ENCODE measurements around the gene CDH23.

Gene CDH23

DNA sequence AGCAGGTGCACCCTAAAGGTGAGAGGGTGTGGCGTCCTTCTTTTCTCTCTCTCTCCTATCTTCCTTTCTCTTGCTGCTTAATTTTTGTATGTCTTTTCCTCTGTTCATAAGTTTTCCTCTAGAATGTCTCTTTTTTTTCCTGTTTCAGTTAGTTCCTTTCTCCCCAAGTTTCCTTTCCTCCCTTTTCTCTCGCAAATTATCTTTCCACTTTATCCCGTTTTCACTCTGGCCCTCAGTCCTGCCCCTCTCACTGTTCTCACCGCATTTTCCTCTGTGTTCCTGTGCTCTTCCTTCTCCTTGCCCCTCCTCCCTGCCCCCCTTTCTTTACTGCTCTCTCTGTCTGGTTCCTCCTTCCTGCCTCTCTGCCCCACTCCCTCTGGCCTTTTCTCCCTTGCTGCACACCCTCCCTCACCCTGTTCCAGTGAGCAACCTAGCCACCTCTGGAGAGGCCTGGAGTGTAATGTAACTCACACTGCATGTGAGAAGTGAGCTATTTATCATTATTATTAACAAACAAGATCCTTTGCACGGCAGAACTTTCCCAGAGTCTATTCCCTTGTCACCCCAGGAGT is 164.4 kb downstream of the CDH23 start:
- Histone ChIP-seq H3K79me2 (ENCODE audit: control insufficient read depth, low read length) (no peaks in the 10 kb centered on the region), H3K4me2 (ENCODE audit: low read length) (no peak overlapping the region), H3K36me3 (ENCODE audit: control insufficient read depth, low read length) (no peaks in the 10 kb centered on the region), H3K27ac (ENCODE audit: low read depth, low read length) (no peak overlapping the region), H3K27me3 (ENCODE audit: control insufficient read depth, low read length) (peaks cover 7% of the 10 kb centered on the region; the same call in 1 of the 2 replicates), H3K4me3 (ENCODE audit: low read length) (no peak overlapping the region), H3K9me3 (ENCODE audit: control insufficient read depth, insufficient read depth, low read length) (no peaks in the 10 kb centered on the region), H3K4me1 (ENCODE audit: control insufficient read depth, low read length) (no peaks in the 10 kb centered on the region), H3F3A (ENCODE audit: control insufficient read depth, insufficient read depth) (no peaks in the 10 kb centered on the region), H3K9me2 (replicated peaks; ENCODE audit: control insufficient read depth, low read length) (no peaks in the 10 kb centered on the region), H4K20me1 (ENCODE audit: control insufficient read depth, insufficient read depth, low read depth, low read length) (no peaks in the 10 kb centered on the region)
- TF ChIP-seq EZH2phosphoT487 (IDR thresholded peaks at IDR 0.05; ENCODE audit: borderline replicate concordance, low read length) (no peak), CTCF (IDR thresholded peaks at IDR 0.05; ENCODE audit: low read depth, low read length, poor library complexity, severe bottlenecking) (no peak)

DNA sequence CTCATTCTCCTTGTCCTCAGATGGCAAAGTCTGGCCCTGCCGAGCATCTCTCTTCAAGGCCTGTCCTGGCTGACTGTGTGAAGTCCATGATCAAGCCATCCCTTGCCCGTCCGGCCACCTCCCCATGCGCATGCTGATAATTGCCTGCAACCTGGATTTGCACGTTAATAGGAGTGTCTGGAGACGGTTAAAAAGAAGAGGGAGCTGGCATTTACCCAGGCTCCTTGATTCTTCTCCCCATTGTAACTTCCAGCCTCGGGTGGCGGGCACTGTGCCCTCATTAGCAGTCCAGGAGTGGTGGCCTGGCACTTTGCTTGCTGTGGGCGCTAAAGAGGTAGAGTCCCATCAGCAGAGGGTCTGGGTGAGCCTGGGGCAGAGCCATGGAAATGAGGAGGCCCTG is 165.5 kb downstream of the CDH23 start:
- TF ChIP-seq CTCF (IDR thresholded peaks at IDR 0.05; ENCODE audit: low read depth, low read length, poor library complexity, severe bottlenecking) (no peak), EZH2phosphoT487 (IDR thresholded peaks at IDR 0.05; ENCODE audit: borderline replicate concordance, low read length) (no peak)
- H3K4me2 ChIP-seq (ENCODE audit: low read length) = no peak overlapping the region
- no peaks in the 10 kb centered on the region for H3K36me3 ChIP-seq (ENCODE audit: control insufficient read depth, low read length)
- no peaks in the 10 kb centered on the region for H3K9me3 ChIP-seq (ENCODE audit: control insufficient read depth, insufficient read depth, low read length)
- H3K79me2 ChIP-seq (ENCODE audit: control insufficient read depth, low read length) = no peaks in the 10 kb centered on the region
- no peak overlapping the region for H3K27ac ChIP-seq (ENCODE audit: low read depth, low read length)
- H3K4me1 ChIP-seq (ENCODE audit: control insufficient read depth, low read length) = no peaks in the 10 kb centered on the region
- peaks cover 7% of the 10 kb centered on the region for H3K27me3 ChIP-seq (ENCODE audit: control insufficient read depth, low read length)
- H3K4me3 ChIP-seq (ENCODE audit: low read length) = no peak overlapping the region
- H3K9me2 ChIP-seq (replicated peaks; ENCODE audit: control insufficient read depth, low read length) = no peaks in the 10 kb centered on the region
- no peaks in the 10 kb centered on the region for H4K20me1 ChIP-seq (ENCODE audit: control insufficient read depth, insufficient read depth, low read depth, low read length)
- H3F3A ChIP-seq (ENCODE audit: control insufficient read depth, insufficient read depth) = no peaks in the 10 kb centered on the region

- H3F3A ChIP-seq (ENCODE audit: control insufficient read depth, insufficient read depth) = no peaks in the 10 kb centered on the region
Observed at GRCh38 chr10:71562904-71563303, 166.2 kb downstream of the CDH23 start.

More at GRCh38 chr10:71562904-71563303, 166.2 kb downstream of the CDH23 start:
- Histone ChIP-seq H3K9me3 (ENCODE audit: control insufficient read depth, insufficient read depth, low read length) (no peaks in the 10 kb centered on the region), H3K9me2 (replicated peaks; ENCODE audit: control insufficient read depth, low read length) (no peaks in the 10 kb centered on the region), H3K4me1 (ENCODE audit: control insufficient read depth, low read length) (no peaks in the 10 kb centered on the region), H3K27me3 (ENCODE audit: control insufficient read depth, low read length) (peaks cover 7% of the 10 kb centered on the region), H3K36me3 (ENCODE audit: control insufficient read depth, low read length) (no peaks in the 10 kb centered on the region), H4K20me1 (ENCODE audit: control insufficient read depth, insufficient read depth, low read depth, low read length) (no peaks in the 10 kb centered on the region), H3K4me3 (ENCODE audit: low read length) (no peak overlapping the region), H3K27ac (ENCODE audit: low read depth, low read length) (no peak overlapping the region), H3K79me2 (ENCODE audit: control insufficient read depth, low read length) (no peaks in the 10 kb centered on the region), H3K4me2 (ENCODE audit: low read length) (no peak overlapping the region)
- no peak for TF ChIP-seq EZH2phosphoT487 (IDR thresholded peaks at IDR 0.05; ENCODE audit: borderline replicate concordance, low read length)
- TF ChIP-seq CTCF (IDR thresholded peaks at IDR 0.05; ENCODE audit: low read depth, low read length, poor library complexity, severe bottlenecking) = no peak
